Measurements from ENCODE around the gene GPX2.

DNA sequence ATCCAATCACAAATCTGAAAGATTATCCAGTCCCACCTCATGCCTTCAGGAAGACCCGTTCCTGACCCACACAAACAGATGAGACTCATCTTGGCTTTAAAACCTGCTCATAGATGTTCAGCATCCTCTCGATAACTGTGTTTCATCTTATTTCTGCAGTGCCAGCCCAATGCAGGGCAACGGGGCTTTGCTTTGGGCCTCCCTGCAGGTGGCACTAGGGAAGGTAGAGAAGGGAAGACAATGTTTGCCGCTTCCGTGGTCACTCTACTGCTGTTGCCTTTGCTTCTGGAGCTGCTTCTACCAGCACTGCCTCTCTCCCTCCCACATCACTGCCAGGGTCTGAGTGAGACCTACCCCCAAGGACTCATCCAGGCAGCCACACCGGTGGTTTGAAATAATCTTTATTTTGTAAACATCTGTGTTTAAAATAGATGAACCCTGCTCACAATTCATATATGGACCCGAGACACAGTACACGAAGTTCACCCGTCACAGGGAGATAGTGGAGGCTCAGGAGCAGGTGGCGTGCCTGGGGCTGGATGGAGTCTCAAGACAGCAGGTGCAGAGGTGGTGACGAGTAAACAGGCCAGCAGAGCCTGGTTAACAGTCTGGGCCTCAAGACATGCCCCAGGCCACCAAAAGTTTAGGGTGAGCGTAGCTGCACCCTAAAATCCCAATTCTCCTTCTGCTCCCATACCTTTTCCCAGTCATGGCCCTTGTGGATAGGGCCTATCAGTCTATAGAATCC is 3.1 kb upstream of the GPX2 start:
- TF ChIP-seq EZH2 (IDR thresholded peaks at IDR 0.05; ENCODE audit: insufficient read depth, poor library complexity, severe bottlenecking) (no peak), EZH2phosphoT487 (IDR thresholded peaks at IDR 0.05; ENCODE audit: insufficient read depth, low read depth) (no peak)

Data from GM23248 (cell line).